ENCODE measurements around the gene ATG2A.

ATG2A gene

DNA sequence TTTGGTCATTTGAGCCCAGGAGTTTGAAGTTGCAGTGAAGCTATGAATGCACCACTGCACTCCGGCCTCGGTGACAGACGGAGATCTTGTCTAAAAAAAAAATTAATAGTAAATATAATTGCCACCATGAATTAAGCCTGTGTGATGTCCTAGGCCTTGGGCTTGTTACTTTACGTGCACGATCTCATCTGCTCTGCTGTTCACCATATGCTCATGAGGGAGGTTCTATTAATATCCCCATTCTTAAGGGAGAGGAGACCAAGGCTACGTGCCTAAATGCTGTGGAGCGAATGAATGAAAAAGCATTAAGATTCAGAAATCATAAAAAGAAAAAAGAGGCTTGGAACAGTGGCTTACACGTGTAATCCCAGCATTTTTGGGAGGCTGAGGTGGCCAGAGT, 2.6 kb upstream of the ATG2A start:
- H3K27ac ChIP-seq (replicated peaks): no peak overlapping the region

DNA sequence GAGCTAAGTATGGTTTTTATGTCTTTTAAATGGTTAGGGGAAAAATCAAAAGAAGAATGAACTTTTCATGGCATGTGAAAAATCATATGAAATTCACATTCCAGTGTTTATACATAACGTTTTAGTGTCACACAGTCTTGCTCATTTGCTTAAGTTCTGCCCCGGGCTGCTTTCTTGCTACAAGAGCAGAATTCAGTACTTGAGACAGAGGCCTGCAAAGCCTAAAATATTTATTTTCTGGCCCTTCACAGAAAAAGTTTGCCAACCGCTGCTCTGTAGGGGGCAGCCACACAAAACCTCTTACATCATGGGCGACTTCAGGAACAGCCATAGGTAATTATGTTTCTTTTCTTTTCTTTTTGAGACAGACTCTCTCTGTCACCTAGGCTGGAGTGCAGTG, 1.0 kb upstream of the ATG2A start:
- TF ChIP-seq GABPA (IDR thresholded peaks at IDR 0.05; ENCODE audit: low read depth): no peak
- TF ChIP-seq SPI1 (IDR thresholded peaks at IDR 0.05; ENCODE audit: borderline replicate concordance, low read depth): no peak
- no peak for TF ChIP-seq POLR2AphosphoS5 (IDR thresholded peaks at IDR 0.05; ENCODE audit: low read depth)
- TF ChIP-seq, protein P1, sequence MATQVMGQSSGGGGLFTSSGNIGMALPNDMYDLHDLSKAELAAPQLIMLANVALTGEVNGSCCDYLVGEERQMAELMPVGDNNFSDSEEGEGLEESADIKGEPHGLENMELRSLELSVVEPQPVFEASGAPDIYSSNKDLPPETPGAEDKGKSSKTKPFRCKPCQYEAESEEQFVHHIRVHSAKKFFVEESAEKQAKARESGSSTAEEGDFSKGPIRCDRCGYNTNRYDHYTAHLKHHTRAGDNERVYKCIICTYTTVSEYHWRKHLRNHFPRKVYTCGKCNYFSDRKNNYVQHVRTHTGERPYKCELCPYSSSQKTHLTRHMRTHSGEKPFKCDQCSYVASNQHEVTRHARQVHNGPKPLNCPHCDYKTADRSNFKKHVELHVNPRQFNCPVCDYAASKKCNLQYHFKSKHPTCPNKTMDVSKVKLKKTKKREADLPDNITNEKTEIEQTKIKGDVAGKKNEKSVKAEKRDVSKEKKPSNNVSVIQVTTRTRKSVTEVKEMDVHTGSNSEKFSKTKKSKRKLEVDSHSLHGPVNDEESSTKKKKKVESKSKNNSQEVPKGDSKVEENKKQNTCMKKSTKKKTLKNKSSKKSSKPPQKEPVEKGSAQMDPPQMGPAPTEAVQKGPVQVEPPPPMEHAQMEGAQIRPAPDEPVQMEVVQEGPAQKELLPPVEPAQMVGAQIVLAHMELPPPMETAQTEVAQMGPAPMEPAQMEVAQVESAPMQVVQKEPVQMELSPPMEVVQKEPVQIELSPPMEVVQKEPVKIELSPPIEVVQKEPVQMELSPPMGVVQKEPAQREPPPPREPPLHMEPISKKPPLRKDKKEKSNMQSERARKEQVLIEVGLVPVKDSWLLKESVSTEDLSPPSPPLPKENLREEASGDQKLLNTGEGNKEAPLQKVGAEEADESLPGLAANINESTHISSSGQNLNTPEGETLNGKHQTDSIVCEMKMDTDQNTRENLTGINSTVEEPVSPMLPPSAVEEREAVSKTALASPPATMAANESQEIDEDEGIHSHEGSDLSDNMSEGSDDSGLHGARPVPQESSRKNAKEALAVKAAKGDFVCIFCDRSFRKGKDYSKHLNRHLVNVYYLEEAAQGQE (IDR thresholded peaks at IDR 0.05; ENCODE audit: insufficient replicate concordance, low read depth): peak; percentile 73
- TF ChIP-seq, protein P2, sequence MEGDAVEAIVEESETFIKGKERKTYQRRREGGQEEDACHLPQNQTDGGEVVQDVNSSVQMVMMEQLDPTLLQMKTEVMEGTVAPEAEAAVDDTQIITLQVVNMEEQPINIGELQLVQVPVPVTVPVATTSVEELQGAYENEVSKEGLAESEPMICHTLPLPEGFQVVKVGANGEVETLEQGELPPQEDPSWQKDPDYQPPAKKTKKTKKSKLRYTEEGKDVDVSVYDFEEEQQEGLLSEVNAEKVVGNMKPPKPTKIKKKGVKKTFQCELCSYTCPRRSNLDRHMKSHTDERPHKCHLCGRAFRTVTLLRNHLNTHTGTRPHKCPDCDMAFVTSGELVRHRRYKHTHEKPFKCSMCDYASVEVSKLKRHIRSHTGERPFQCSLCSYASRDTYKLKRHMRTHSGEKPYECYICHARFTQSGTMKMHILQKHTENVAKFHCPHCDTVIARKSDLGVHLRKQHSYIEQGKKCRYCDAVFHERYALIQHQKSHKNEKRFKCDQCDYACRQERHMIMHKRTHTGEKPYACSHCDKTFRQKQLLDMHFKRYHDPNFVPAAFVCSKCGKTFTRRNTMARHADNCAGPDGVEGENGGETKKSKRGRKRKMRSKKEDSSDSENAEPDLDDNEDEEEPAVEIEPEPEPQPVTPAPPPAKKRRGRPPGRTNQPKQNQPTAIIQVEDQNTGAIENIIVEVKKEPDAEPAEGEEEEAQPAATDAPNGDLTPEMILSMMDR (IDR thresholded peaks at IDR 0.05; ENCODE audit: insufficient read depth, low read length): no peak
- peak overlapping the region; percentile 38 for H3K4me3 ChIP-seq (replicated peaks; ENCODE audit: insufficient read depth, low read length)
- peak overlapping the region; percentile 46 for H3K27ac ChIP-seq (replicated peaks)
- peak in 1 of 2 experiments; percentile 41 for DNase-seq (ENCODE audit: low read depth in 1 of 2, low spot score in 1 of 2)
- H3K27me3 ChIP-seq (ENCODE audit: insufficient read depth, poor library complexity, severe bottlenecking): no peaks in the 10 kb centered on the region

More for the DNA sequence above, 2.6 kb upstream of the ATG2A start:
- Histone ChIP-seq H3K4me3 (replicated peaks; ENCODE audit: insufficient read depth, low read length) (no peak overlapping the region), H3K27me3 (ENCODE audit: insufficient read depth, poor library complexity, severe bottlenecking) (no peaks in the 10 kb centered on the region)
- no peak for DNase-seq (ENCODE audit: low read depth in 1 of 2, low spot score in 1 of 2)
- no peak for TF ChIP-seq POLR2AphosphoS5 (IDR thresholded peaks at IDR 0.05; ENCODE audit: low read depth)
- TF ChIP-seq, protein P1 (IDR thresholded peaks at IDR 0.05; ENCODE audit: insufficient replicate concordance, low read depth): no peak
- TF ChIP-seq, protein P2 (IDR thresholded peaks at IDR 0.05; ENCODE audit: insufficient read depth, low read length): no peak

DNA sequence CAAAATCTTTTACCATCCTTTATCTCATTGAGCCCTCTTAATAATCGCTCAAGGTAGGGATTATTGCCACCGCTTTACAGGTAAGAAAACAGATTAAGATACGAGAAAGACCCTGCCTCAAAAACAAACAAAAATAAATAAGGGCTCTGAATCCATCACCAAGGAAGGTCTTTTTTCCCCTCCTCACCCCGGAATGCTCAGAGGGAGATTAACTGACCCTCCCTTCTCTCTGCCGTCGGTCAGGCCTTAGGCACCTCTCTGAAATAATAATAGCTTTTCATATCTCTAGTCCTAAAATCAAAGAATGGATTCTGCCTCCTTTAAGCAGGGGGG, 620 bp upstream of the ATG2A start:
- no peak for DNase-seq (ENCODE audit: low read depth in 1 of 2, low spot score in 1 of 2)
- Histone ChIP-seq H3K27ac (replicated peaks) (peak overlapping the region; percentile 46), H3K27me3 (ENCODE audit: insufficient read depth, poor library complexity, severe bottlenecking) (no peaks in the 10 kb centered on the region), H3K4me3 (replicated peaks; ENCODE audit: insufficient read depth, low read length) (peak overlapping the region; percentile 38)
- TF ChIP-seq SPI1 (IDR thresholded peaks at IDR 0.05; ENCODE audit: borderline replicate concordance, low read depth): no peak
- no peak for TF ChIP-seq POLR2AphosphoS5 (IDR thresholded peaks at IDR 0.05; ENCODE audit: low read depth)
- TF ChIP-seq, protein P2 (IDR thresholded peaks at IDR 0.05; ENCODE audit: insufficient read depth, low read length): no peak
- TF ChIP-seq, protein P1 (IDR thresholded peaks at IDR 0.05; ENCODE audit: insufficient replicate concordance, low read depth): no peak
- TF ChIP-seq GABPA (IDR thresholded peaks at IDR 0.05; ENCODE audit: low read depth): no peak

Data from HL-60 (cell line).